ENCODE results near the gene MDC1. TPM values are rescaled to one million over a fixed set of nuclear protein-coding genes. Genes with fewer than 3 reads are reported as not detected.

The MDC1 gene
- total and polyA plus RNA-seq, 2 of the 13 experiments (the other 11 are each of a cell fraction or from before 2014, with no cell fraction given), result 8.4 to 14.0 TPM

- TF ChIP-seq BATF2 (CRISPR knock-in tag; IDR thresholded peaks at IDR 0.05) (no peak), ZNF414 (CRISPR knock-in tag; IDR thresholded peaks at IDR 0.05) (no peak), MBD4 (IDR thresholded peaks at IDR 0.05; ENCODE audit: borderline replicate concordance, low read length) (no peak), ZNF224 (CRISPR knock-in tag; IDR thresholded peaks at IDR 0.05) (no peak), ZNF33A (CRISPR knock-in tag; IDR thresholded peaks at IDR 0.05; ENCODE audit: borderline replicate concordance) (no peak), RARG (CRISPR knock-in tag; IDR thresholded peaks at IDR 0.05; ENCODE audit: low read depth) (no peak), BRD4 (CRISPR knock-in tag; IDR thresholded peaks at IDR 0.05) (no peak), ARID4A (CRISPR knock-in tag; IDR thresholded peaks at IDR 0.05; ENCODE audit: borderline replicate concordance) (peak; percentile 96), ZFP36L1 (CRISPR knock-in tag; IDR thresholded peaks at IDR 0.05) (no peak), FUBP1 (CRISPR knock-in tag; IDR thresholded peaks at IDR 0.05; ENCODE audit: borderline replicate concordance) (peak; percentile 90; the same call in 1 of the 2 replicates), THAP11 (CRISPR knock-in tag; IDR thresholded peaks at IDR 0.05) (peak; percentile 86), ZNF230 (CRISPR knock-in tag; IDR thresholded peaks at IDR 0.05) (no peak; the same call in 1 of the 2 replicates), ZNF18 (CRISPR knock-in tag; IDR thresholded peaks at IDR 0.05; ENCODE audit: insufficient replicate concordance) (no peak), ZNF430 (CRISPR knock-in tag; IDR thresholded peaks at IDR 0.05) (peak; percentile 81; the same call in 1 of the 2 replicates), ZBTB3 (CRISPR knock-in tag; IDR thresholded peaks at IDR 0.05; ENCODE audit: borderline replicate concordance, low read depth) (peak; percentile 70; the same call in 1 of the 2 replicates), CBFB (CRISPR knock-in tag; IDR thresholded peaks at IDR 0.05) (0 out of 2 replicates have a peak, but pooled peaks have one; percentile 36), NR0B2 (CRISPR knock-in tag; IDR thresholded peaks at IDR 0.05) (no peak)
These were observed 62.0 kb downstream of the MDC1 start (continued) for GRCh38 chr6:30654798-30655742.

Measured in HepG2 (cell line).